Choroid plexus epithelial cell (primary cell): ENCODE results near the gene HERPUD1.

Experiments used
- DNase-seq: peaks from one replicate; pipeline ENCODE4 v3.0.0-alpha.2; 2010; ENCODE audit warnings: low read depth
- H3K4me3 ChIP-seq: 2 replicates; pipeline ENCODE4 v1.5.1; 2011; ENCODE audit warnings: low read depth, mild to moderate bottlenecking, control low read depth, low read length, moderate library complexity
- CTCF ChIP-seq: conservative IDR thresholded peaks from 2 replicates; pipeline ENCODE4 v1.5.1; 2011; ENCODE audit warnings: low read depth, mild to moderate bottlenecking, control low read depth, inconsistent platforms, low read length, moderate library complexity

The HERPUD1 gene

GRCh38 chr16:56975714-56976113 is 43.8 kb downstream of the HERPUD1 start:
- DNase-seq = no peak
- TF ChIP-seq CTCF = no peak
- H3K4me3 ChIP-seq = no peak overlapping the region

GRCh38 chr16:56977216-56977615 is 45.3 kb downstream of the HERPUD1 start:
- no peak for DNase-seq
- TF ChIP-seq CTCF = no peak
- no peak overlapping the region for H3K4me3 ChIP-seq

GRCh38 chr16:56977823-56978430 is 46.0 kb downstream of the HERPUD1 start:
- H3K4me3 ChIP-seq = no peak overlapping the region
- DNase-seq = no peak
- no peak for TF ChIP-seq CTCF

- TF ChIP-seq CTCF = no peak
- H3K4me3 ChIP-seq = no peak overlapping the region
- no peak for DNase-seq
Observed at GRCh38 chr16:56980201-56980535, 48.2 kb downstream of the HERPUD1 start.

- H3K4me3 ChIP-seq = no peak overlapping the region
- no peak for TF ChIP-seq CTCF
- no peak for DNase-seq
Observed at GRCh38 chr16:56980792-56981724, 49.1 kb downstream of the HERPUD1 start.

- H3K4me3 ChIP-seq = no peak overlapping the region
- no peak for DNase-seq
- no peak for TF ChIP-seq CTCF
Observed at GRCh38 chr16:56981729-56982271, 49.9 kb downstream of the HERPUD1 start.

- DNase-seq = no peak
- no peak overlapping the region for H3K4me3 ChIP-seq
- TF ChIP-seq CTCF = no peak
Observed at GRCh38 chr16:56982695-56983094, 50.8 kb downstream of the HERPUD1 start.
